Activated CD8-positive, alpha-beta memory T cell treated with anti-CD3 and anti-CD28 coated beads, Interleukin-2, amount 50 U/mL, for 48 hours (primary cell): ENCODE data around the gene GPATCH11.

Experiments
- DNase-seq: peaks from one replicate; pipeline ENCODE4 v3.0.0-alpha.2; 2020

The GPATCH11 gene

DNA sequence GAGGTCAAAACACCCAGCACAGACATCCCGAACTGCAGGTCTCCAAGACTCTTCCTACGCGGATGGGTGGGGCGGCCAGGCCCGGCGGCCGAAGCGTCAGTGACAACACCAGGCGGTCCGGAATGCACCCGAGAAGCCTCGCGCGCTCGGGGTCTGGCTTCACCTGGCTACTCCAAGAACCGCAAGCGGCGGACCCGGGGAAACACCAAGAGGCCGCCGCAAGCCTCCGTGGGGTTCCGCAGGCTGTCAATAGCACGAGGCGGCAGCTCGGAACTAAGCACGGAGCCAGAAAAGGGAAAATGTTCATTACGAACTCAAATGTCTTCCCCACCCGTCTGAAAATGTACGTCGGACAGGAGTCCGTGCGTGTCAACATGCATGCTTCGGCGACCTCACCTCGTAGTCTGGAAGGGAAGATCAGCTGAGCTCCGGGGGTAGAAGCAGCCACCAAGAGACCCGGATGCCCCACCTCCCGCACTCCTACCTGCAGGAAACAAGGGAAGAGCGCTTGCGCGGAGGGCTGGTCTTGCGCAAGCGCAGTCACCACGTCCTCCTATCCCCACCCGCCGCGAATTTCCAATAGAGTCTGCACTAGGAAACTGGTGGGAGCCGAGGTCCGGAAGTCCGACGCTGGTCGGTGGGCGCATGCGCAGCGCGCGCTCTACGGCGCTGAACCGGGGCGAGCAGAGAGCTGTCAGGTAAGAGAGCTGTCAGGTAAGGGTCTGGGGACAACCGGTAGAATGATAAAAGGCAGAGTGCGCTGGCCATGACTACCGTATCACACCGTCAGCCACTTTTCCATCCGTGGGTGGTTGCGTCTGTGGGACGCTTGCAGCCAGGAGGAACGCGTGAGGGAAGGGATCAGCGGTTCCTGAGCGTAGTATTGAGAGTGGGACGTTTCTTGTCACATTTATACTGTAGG lies at the start of gene GPATCH11, which contains the start of gene HEATR5B:
Gene GPATCH11 (plus strand): TSS at position 646 of the 922 bp plus-strand sequence. CDS start 3,864 bp downstream, outside the sequence.
Gene HEATR5B (minus strand): TSS at position 500 of the 922 bp plus-strand sequence. CDS start 958 bp downstream, outside the sequence.
- peak; percentile 94 for DNase-seq

GRCh38 chr2:37037771-37038170 lies 46.5 kb upstream of the GPATCH11 start:
- no peak for DNase-seq

DNA sequence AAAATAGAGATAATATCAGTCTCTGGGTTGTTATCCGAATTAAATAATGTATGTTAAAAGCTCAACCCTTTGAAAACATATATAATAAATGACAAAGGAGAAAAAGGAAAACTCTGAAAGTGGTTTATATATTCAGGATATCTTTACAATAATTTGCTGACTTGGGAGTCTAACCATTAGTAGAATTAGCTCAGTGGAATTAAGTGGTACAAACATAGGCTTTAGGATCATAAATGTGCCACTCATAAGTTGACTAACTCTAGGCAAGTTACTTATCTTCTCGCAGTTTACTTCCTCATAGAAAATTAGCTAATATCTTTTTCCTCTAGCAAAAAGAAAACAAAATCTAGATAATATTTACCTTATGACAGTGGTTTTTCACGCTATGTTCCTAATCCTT lies 44.7 kb upstream of the GPATCH11 start:
- DNase-seq = no peak

DNA sequence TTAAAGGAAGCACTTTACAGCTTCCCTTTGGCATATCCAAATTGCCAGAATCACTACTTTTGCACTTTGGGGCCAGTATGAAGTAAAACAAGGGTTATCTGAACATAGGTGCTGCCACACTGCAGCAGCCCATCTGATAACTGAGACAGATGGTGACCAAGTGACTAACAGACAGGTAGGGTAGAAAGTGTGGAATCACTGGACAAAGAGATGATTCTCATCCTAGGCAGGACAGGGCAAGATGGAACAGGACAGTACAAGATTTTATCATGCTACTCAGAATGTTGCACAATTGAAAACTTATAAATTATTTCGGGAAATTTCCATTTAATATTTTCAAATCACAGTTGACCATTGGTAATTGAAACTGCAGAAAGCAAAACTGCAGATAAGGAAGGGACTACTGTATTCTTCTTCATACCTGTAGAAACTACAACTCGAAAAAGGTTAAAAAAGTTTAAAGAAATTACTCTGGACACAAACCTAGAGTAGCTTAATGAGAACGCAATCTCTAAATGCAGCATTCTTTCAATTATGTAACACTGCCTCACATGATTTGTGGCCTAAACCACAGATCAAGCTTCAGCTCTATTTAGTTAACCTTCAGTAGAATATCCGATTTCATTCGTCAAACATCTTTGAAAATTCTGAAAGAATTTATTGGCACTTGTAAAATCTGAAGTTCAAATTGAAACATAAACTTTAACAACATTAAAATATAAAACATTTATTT lies 31.6 kb upstream of the GPATCH11 start:
- no peak for DNase-seq

DNA sequence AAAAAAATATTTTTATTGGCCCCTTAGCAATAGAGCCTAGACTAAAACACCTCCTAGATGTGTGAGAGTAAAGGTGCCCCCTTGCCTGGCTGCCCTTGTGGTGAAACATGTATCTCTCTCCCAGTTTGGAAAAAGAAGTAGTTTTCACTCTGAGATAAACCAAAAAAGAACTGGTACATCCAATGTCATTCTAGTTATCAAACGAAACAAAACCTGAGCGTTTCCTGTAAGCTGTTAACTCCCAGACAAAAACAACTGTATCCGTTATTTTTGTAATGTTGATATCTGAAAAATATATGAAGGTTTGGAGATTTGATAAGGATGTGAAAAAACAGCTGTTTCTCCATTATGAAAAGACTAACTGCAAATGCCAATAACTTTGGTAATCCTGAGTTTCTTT lies 24.5 kb upstream of the GPATCH11 start:
- no peak for DNase-seq

- no peak for DNase-seq
Observed at GRCh38 chr2:37060446-37060845, 23.9 kb upstream of the GPATCH11 start.

DNA sequence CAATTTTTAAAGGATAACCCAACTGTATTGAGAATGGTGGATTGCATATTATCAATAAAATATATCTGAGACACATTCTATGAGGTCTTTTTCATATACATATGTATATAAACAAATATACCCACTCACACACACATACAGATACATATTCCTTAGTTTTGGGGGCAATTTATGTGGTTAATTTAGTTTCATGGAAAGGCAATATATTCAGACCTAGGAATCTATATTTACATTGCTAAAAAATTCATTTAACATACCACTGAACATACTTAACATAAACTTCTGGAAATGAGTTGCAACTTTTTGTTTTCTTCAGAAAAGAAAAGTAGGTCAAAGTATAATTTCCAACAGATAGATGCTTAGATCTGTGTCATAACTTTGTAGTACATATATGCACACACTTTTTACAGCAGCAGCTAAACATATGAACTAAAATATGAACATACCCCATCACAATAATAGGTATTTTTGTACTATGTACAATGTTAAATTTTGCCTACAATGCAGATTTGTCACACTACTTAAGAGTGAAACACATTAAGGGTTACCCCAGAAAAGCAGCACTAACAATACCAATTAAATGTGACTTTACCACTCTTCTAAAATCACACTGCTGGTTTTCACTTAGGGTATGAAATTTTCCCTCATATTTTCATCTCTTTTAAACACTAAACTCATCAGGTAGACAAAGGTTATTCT lies 23.2 kb upstream of the GPATCH11 start:
- no peak for DNase-seq

DNA sequence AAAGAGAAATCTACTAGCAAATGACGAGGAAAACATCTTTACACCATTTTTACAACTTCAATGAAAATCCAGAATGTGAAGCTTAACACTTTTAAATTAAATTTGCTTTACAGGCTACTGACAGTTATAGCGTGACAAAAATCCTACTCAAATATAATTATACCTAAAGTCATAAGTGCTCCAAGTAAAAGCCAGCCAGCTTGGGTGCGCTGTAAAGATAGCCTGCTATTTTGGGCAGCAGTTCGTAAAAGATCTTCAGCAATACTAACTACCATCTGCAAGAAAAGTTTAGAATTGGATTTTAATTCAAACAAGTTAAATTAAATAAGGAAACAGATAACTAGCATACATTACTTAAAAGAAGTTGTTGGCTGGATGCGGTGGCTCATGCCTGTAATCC lies 22.5 kb upstream of the GPATCH11 start:
- DNase-seq = no peak

- no peak for DNase-seq
Observed at GRCh38 chr2:37068686-37069085, 15.6 kb upstream of the GPATCH11 start.

DNA sequence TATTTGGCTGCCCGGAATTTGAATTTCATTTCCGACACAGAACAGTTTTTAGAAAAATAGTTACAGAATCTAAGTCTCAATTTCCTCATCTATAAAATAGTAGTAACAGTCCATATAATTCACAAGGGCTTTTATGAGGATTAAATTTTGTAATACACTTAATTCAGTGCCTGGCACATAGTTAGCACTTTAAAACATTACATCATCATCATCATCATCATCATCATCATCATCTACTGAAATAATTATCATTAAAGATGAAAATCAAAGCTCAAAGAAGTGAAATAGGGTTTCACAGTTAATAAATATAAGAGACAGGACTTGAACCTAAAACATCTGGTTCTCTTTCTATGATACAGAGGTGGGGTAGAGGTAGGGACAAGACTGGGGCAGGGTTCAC lies 13.4 kb upstream of the GPATCH11 start:
- DNase-seq = no peak

- DNase-seq = no peak
Observed at GRCh38 chr2:37080266-37080665, 4.1 kb upstream of the GPATCH11 start.

GRCh38 chr2:37080689-37081088 lies 3.6 kb upstream of the GPATCH11 start:
- DNase-seq = no peak

- no peak for DNase-seq
Observed at GRCh38 chr2:37084797-37085196, 479 bp downstream of the GPATCH11 start.

GRCh38 chr2:37085731-37086147 lies 1.4 kb downstream of the GPATCH11 start:
- DNase-seq = no peak

DNA sequence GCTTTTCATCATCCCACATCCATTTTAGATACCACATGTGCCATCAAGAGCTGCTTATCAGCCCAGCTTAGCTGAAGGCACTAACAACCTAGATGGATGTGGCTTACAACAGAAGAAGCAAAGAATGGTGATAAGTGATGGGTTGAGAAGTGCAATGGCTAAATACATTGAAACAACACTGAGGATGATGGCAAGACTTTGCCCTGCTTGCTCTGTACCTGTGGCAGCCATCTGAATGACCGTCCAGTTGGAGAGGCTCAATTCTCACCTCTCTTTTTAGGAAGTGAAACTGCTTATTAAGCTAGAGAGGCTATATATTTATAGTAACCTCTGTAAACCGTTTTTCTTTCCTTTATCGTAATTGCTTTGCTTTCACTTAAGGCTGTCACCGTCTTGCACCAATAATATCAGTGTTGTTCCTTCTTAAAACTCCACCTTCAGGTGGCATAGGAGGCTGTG lies 5.7 kb downstream of the GPATCH11 start:
- no peak for DNase-seq

DNA sequence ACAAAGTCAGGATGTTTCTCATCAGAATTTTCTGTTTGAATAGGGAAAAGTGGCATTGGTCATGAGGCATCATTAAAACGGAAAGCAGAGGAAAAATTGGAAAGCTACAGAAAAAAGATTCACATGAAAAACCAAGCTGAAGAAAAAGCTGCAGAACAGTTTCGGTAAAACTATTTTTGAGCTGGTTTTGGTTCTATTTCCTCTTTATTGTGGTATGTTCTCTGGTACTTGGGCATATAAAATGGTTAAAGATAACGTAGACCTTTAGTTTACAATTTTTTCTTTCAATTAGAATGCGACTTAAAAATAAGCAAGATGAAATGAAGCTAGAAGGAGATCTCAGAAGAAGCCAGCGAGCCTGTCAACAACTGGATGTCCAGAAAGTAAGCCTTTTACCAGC lies 7.6 kb downstream of the GPATCH11 start:
- no peak for DNase-seq

DNA sequence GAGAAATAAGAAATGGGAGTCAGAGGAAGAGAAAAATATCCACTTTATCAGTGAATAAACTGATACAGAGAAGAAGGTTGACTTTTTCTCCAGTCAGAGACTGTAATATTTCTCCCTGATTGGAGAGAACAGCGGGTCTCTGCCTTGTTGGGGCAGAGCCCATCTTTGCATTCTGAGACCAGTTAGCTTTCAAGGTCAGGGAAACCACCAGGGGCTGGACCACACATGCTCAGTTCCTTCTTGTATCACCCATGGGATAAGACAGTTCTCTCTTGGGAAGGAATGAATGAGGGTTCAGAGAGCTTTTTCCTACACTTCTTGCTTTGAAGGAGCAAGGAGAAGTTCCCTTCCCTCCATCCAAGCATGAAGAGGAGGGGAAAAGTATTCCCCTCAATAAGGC lies 12.2 kb downstream of the GPATCH11 start:
- no peak for DNase-seq

DNA sequence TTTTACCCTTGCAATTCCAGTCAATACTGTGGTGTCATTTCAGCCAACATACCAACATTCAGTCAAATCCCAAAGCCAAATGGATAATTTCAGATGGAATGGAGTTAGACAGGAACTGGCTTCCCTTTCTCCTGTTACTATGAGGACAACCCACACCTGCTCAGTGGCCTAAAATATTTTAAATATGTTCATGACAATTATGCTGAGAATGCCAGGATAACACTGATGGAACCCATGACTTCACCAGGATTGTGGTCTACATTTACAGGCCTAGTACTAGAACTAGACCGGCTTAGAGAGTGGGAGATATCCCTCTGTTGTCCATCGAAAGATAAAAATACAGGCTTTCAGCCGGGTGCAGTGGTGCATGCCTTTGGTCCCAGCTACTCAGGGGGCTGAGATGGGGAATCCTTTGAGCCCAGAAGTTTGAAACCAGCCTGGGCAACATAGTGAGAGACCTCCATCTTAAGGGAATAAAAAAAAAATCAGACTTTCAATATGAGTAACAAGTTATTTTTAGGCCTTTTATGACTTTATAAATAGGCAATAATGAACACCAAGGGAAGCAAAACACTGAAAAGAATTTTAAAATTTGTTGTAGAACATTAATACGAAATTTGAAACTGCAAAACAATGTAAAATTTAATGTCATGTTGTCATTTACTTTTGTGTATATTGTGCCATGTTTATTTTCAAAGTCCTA lies 14.2 kb downstream of the GPATCH11 start:
- DNase-seq = no peak

GRCh38 chr2:37100054-37100453 lies 15.7 kb downstream of the GPATCH11 start:
- no peak for DNase-seq

DNA sequence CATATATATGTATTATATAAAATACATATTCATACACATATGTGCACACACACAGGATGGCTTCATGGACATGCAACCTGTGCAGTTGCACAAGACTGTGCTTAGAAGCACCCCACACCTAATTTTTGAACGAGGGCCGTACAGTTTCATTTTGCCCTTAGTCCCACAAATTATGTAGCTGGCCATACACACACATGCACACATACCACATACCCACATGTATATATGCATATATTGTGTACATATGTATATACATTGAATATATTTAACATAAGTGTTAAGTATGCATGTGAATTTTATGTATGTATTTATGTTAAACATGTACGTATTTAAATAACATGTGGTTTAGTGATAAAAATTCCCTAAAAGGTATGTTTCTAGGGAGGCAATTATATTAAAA lies 18.3 kb downstream of the GPATCH11 start:
- no peak for DNase-seq

DNA sequence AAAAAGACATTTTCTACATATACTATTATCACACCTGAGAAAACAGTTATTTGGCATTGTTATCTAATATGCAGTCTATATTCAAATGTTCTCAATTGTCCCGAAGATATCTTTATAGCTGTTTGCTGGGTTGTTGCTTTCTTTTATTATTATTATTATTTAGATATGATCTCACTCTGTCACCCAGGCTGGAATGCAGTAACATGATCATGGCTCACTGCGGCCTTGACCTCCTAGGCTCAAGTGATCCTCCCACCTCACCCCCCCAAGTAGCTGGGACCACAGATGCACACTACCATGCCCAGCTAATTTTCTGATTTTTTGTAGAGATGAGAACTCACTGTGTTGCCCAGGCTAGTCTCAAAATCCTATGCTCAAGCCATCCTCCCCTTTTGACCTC lies 19.9 kb downstream of the GPATCH11 start:
- DNase-seq = no peak

GRCh38 chr2:37105150-37105549 lies 20.8 kb downstream of the GPATCH11 start:
- no peak for DNase-seq

DNA sequence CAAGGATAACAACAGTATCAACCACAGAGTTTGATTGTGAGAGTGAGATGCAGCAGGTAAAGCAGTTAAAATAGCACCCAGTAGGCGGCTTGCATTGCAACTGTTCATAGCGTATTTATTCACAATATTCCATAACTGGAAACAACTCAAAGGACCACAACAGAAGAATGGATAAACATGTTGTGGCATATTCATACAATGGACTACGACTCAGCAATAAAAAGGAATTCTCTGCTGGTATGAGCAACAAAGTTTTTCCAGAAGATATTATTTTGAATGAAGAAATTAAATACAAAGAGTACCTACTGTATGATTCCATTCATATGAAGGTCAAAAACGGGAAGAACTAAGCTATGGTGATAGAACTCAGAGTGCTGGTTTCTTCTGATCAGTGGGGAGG lies 25.2 kb downstream of the GPATCH11 start:
- DNase-seq = no peak
